HFFc6 (cell line): ENCODE results near the gene RPS6KA4. TPM values are rescaled to one million over a fixed set of nuclear protein-coding genes. Genes with fewer than 3 reads are reported as not detected.
A peak's percentile ranks its signal among the peaks of the same experiment; 100 is the strongest.

Source experiments
- DNase-seq: peaks from one replicate; pipeline ENCODE4 v3.0.0-alpha.2; 2018
- H3K27ac Mint-ChIP-seq: 2 replicates; pipeline ENCODE4 v1.8.0; 2020; ENCODE audit warnings: mild to moderate bottlenecking, mixed read lengths
- H3K27me3 Mint-ChIP-seq: 2 replicates; pipeline ENCODE4 v1.8.0; 2021; ENCODE audit warnings: mild to moderate bottlenecking, moderate library complexity, mixed read lengths; ENCODE audit not compliant: insufficient read depth
- H3K36me3 Mint-ChIP-seq: 2 replicates; pipeline ENCODE4 v1.8.0; 2021; ENCODE audit warnings: low read depth, mixed read lengths
- H3K4me1 Mint-ChIP-seq: 2 replicates; pipeline ENCODE4 v1.8.0; 2020; ENCODE audit warnings: low read depth, mixed read lengths
- H3K4me3 Mint-ChIP-seq: 2 replicates; pipeline ENCODE4 v1.8.0; 2020; ENCODE audit warnings: mild to moderate bottlenecking, moderate library complexity, mixed read lengths
- H3K9me3 Mint-ChIP-seq: 2 replicates; pipeline ENCODE4 v1.8.0; 2020; ENCODE audit warnings: mild to moderate bottlenecking, mixed read lengths
- CTCF ChIP-seq: fragments of 200-600 bp; sonication (generic); IDR thresholded peaks from 2 replicates; pipeline ENCODE4 v1.5.0; 2021; ENCODE audit warnings: antibody characterized with exemption, mild to moderate bottlenecking
- total RNA-seq, 6 experiments: library from RNA; stranded (reverse); fragmentation: NEBNext Ultra II Directional; extraction: Animal tissue kit (Norgen Biotek cat#: 25700); gene quantifications; 2 replicates in 1 of 6; 3 replicates in 5 of 6; pipeline ENCODE4 v1.2.3, GENCODE V29; 2021

Gene RPS6KA4
- total RNA-seq, 6 experiments from 2014 or later, result 42.9 to 63.4 (median 56.6) TPM

GRCh38 chr11:64316672-64317324 lies 42.2 kb upstream of the RPS6KA4 start:
- Mint-ChIP-seq H3K4me3 (peak overlapping the region; percentile 96), H3K4me1 (peaks cover 24% of the 10 kb centered on the region), H3K27ac (peak overlapping the region; percentile 99), H3K27me3 (peaks cover 3% of the 10 kb centered on the region), H3K9me3 (no peaks in the 10 kb centered on the region), H3K36me3 (peaks cover 22% of the 10 kb centered on the region)
- TF ChIP-seq CTCF, result peak; percentile 17; the same call in 1 of the 2 replicates
- no peak for DNase-seq

GRCh38 chr11:64317325-64317960 lies 41.5 kb upstream of the RPS6KA4 start, which contains the start of gene TRMT112:
TSS of gene TRMT112 (minus strand) at chr11:64317559. CDS start at chr11:64317526, 33 bp downstream.
- Mint-ChIP-seq H3K27me3 (peaks cover 3% of the 10 kb centered on the region), H3K9me3 (no peaks in the 10 kb centered on the region), H3K4me3 (peak within 1 kb of the TSS; percentile 96), H3K36me3 (peaks cover 25% of the 10 kb centered on the region), H3K27ac (peak within 1 kb of the TSS; percentile 99), H3K4me1 (peaks cover 24% of the 10 kb centered on the region)
- TF ChIP-seq CTCF, result no peak
- peak; percentile 98 for DNase-seq

GRCh38 chr11:64317961-64318765 lies 40.8 kb upstream of the RPS6KA4 start, which contains the start of gene PRDX5:
TSS of gene PRDX5 (plus strand) at chr11:64318121. CDS start at chr11:64318216, 95 bp downstream.
- Mint-ChIP-seq H3K4me1 (peaks cover 24% of the 10 kb centered on the region), H3K36me3 (peaks cover 25% of the 10 kb centered on the region), H3K27me3 (peaks cover 3% of the 10 kb centered on the region), H3K9me3 (no peaks in the 10 kb centered on the region), H3K4me3 (peak within 1 kb of the TSS; percentile 96), H3K27ac (peak within 1 kb of the TSS; percentile 99)
- TF ChIP-seq CTCF, result peak; percentile 57
- peak; percentile 95 for DNase-seq

- TF ChIP-seq CTCF, result no peak
- H3K27me3 Mint-ChIP-seq, result peaks cover 3% of the 10 kb centered on the region
- H3K36me3 Mint-ChIP-seq, result peaks cover 25% of the 10 kb centered on the region
- H3K4me3 Mint-ChIP-seq, result peak overlapping the region; percentile 96
- DNase-seq, result no peak
- no peaks in the 10 kb centered on the region for H3K9me3 Mint-ChIP-seq
- H3K4me1 Mint-ChIP-seq, result peaks cover 24% of the 10 kb centered on the region
- H3K27ac Mint-ChIP-seq, result peak overlapping the region; percentile 99
Observed at GRCh38 chr11:64318766-64319761, 39.9 kb upstream of the RPS6KA4 start.

- peaks cover 24% of the 10 kb centered on the region for H3K4me1 Mint-ChIP-seq
- H3K27ac Mint-ChIP-seq, result no peak overlapping the region
- H3K36me3 Mint-ChIP-seq, result peaks cover 21% of the 10 kb centered on the region
- H3K27me3 Mint-ChIP-seq, result peaks cover 3% of the 10 kb centered on the region
- DNase-seq, result no peak
- TF ChIP-seq CTCF, result no peak
- H3K4me3 Mint-ChIP-seq, result no peak overlapping the region
- no peaks in the 10 kb centered on the region for H3K9me3 Mint-ChIP-seq
Observed at GRCh38 chr11:64320556-64320955, 38.4 kb upstream of the RPS6KA4 start.
